GM18519 (cell line): ENCODE results near the gene CHRNE.
"Not testable (repeated sequence)": the region's sequence is repeated elsewhere in the genome, so short reads cannot be mapped to it uniquely, and the experiment has no call there.

Experiments
- ATAC-seq: cut with Tn5 transposase; IDR thresholded peaks from one replicate; pipeline ENCODE4 v1.9.1; 2021; ENCODE audit warnings: mild to moderate bottlenecking, moderate library complexity; ENCODE audit not compliant: unreplicated experiment, low FRiP score

Gene CHRNE

DNA sequence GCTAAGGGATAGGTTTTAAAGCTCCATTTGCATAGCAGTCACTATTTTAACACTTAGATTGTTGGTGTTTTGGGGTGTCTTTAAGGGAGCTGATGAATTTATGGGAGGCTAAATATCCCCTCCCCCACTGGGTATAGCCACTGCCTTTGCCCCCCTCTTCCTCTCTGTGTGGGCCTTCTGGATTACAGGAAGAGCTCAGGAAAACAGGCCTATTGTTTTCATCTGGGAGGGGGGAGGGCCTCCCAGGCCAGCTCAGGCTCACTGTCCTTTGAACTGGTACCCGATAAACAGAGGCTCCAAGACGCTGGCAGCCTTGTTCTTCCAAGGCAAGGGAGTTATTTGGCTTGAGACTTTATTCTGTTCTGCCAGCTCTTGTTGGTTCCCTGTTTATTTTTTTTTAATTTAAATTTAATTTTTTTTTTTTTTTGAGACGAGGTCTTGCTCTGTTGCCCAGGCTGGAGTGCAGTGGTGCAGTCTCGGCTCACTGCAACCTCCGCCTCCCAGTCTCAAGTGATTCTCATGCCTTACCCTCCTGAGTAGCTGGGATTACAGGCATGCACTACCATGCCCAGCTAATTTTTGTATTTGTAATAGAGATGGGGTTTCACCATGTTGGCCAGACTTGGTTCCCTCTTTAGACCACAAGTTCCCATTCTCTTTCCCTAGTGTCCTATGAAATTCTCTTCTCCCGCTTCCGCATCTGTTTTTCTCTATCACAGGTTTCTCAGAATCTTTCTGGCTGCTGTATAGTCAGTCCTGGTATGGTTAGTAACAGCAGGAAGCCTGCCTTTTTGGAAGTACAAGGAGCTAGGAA lies 44.6 kb downstream of the CHRNE start:
- no peak for ATAC-seq

GRCh38 chr17:4857347-4857746 lies 45.6 kb downstream of the CHRNE start:
- ATAC-seq, result not testable (repeated sequence)

- no peak for ATAC-seq
These were observed 46.0 kb downstream of the CHRNE start for GRCh38 chr17:4856937-4857314.

GRCh38 chr17:4856271-4856936 lies 46.5 kb downstream of the CHRNE start:
- no peak for ATAC-seq

DNA sequence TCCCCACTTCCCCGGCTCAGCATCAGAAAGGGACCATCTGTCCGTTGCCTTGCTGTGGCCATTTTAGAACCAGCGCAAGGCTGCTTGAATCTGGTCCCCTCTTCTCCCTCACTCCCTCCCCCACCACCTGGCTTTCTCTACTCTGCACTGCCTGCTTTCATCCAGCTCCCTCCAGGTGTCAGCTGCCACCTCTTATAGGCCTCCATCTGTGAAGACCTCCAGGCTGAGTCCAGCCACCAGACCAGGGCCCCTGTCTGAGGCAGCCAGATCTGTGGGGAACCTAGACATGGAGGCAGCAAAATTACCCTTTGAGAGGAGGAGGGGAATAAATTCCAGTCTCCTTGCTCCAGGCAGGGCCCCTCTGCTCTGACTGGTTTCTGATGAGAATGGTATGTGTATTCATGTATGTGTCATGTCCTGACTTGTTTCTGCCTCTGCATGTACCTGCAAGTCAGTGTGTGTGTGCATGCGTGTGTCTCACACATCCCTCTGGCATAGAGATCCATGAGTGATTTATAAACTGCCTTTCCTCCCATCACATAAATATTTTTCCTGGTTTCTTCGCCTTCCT lies 48.7 kb downstream of the CHRNE start:
- no peak for ATAC-seq

DNA sequence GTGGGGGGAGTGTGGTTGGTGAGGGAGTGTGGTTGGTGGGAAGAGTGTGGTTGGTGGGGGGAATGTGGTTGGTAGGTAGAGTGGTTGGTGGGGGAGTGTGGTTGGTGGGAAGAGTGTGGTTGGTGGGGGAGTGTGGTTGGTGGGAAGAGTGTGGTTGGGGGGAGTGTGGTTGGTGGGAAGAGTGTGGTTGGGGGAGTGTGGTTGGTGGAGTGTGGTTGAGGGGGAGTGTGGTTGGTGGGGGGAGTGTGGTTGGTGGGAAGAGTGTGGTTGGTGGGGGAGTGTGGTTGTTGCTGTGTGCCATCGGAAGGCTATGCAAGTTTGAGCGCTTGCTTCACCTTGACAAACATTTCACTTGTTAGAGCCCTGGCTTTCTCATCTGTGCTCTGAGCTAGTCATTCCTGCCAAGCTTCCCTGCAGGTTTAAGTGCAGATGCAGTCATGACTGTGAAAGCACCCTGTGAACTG lies 49.7 kb downstream of the CHRNE start:
- no peak for ATAC-seq

DNA sequence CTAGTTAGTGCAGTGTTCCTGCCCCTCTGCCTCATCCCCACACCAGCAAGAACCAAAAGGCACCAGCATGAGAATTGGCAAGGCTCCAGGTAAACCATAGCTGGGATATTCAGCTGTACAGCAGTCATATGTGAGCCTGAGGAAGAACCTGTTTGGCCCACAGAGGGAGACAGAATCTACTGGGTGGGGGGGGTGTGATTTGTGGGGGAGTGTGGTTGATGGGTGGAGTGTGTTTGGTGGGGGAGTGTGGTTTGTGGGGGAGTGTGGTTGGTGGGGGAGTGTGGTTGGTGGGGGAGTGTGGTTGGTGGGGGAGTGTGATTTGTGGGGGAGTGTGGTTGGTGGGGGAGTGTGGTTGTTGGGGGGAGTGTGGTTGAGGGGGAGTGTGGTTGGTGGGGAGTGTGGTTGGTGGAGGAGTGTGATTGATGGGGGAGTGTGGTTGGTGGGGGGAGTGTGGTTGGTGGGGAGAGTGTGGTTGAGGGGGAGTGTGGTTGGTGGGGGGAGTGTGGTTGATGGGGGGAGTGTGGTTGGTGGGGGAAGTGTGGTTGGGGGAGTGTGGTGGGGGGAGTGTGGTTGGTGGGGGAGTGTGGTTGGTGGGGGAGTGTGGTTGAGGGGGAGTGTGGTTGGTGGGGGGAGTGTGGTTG lies 50.2 kb downstream of the CHRNE start:
- no peak for ATAC-seq

- no peak for ATAC-seq
These were observed 51.8 kb downstream of the CHRNE start for GRCh38 chr17:4851084-4851483.

DNA sequence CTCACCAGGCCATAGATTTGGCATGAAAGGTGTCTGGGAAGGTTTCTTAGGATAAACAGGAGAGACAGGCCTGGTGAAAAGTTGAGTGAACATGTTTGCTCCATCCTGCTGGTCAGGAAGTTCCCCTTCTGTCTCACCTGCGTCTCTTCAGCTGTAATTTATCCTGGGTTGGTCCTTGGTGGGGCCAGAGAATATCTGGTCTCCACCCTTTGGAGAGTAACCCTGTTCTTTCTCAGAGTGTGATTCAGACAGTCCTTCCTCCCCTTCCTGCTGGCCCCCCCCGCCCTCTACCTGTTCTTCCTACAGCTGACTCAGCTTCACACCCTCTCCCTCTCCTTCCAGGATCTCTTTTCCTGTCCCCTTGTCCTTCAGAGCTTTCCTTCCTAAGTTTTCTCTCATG lies 52.7 kb downstream of the CHRNE start:
- no peak for ATAC-seq

DNA sequence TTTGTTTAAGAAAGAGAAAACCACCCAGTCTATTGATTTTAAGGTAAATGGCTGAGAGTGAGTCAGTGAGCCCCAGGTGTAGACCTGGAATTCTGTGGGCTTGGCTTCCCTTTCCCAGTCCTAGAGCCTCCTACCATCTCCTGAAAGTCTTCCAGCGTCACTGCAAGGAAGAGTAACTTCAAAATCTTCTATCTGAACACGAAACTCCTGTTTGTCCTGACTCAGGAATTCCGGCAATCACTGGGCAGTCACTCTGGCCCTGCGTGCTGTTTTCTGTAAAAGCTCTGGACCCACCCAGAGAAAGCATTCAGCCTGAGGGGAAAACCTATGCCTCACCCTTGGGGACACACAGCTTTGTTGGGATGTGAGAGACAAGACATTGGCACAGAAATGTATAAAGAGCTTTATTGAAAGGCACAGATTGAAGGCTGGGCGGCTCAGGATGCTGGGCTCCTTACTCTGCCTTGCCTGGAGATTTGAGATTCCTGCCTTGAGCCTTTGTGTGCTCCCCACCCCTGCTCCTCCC lies 53.8 kb downstream of the CHRNE start:
- ATAC-seq, result no peak
